ENCODE data around the gene IFIT1B. TPM values are rescaled to one million over a fixed set of nuclear protein-coding genes. Genes with fewer than 3 reads are reported as not detected.
A peak's percentile ranks its signal among the peaks of the same experiment; 100 is the strongest.

The IFIT1B gene
- total RNA-seq, 1 experiment from 2014 or later, result not detected

GRCh38 chr10:89426230-89426868, 48.5 kb downstream of the IFIT1B start:
- intact Hi-C loops (cut with micrococcal nuclease), result loop anchor here (1.0 to 5.0 kb wide), 5 partner anchors 40 to 276 kb away; partner anchors contain the start of gene KIF20B
- no peaks in the 10 kb centered on the region for H3K9me3 ChIP-seq (ENCODE audit: low read length)
- no peaks in the 10 kb centered on the region for H3K9me2 ChIP-seq (replicated peaks; ENCODE audit: low read length)
- peak; percentile 74 for DNase-seq
- no peak overlapping the region for H3K4me3 ChIP-seq (ENCODE audit: low read length)
- H3K4me2 ChIP-seq (ENCODE audit: low read length), result peak overlapping the region; percentile 66; the same call in 1 of the 2 replicates
- no TSS peak for BruUV-seq (replicated peaks)
- ATAC-seq, result peak; percentile 70
- H2AFZ ChIP-seq (ENCODE audit: low read length), result 0 out of 2 replicates have a peak overlapping the region, but pooled peaks have one; percentile 11
- ChIA-PET CTCF (interaction anchor here (0.7 kb wide), 1 partner anchor 275 kb away, joined by 4 read pairs; no protein-coding TSS in a partner anchor), POLR2A (ENCODE audit: unreplicated experiment) (no interaction called here)
- TF ChIP-seq EZH2 (IDR thresholded peaks at IDR 0.05; ENCODE audit: low read length, unreplicated experiment) (no peak), EZH2phosphoT487 (IDR thresholded peaks at IDR 0.05; ENCODE audit: borderline replicate concordance, low read length) (no peak)
- TF ChIP-seq, protein P1, sequence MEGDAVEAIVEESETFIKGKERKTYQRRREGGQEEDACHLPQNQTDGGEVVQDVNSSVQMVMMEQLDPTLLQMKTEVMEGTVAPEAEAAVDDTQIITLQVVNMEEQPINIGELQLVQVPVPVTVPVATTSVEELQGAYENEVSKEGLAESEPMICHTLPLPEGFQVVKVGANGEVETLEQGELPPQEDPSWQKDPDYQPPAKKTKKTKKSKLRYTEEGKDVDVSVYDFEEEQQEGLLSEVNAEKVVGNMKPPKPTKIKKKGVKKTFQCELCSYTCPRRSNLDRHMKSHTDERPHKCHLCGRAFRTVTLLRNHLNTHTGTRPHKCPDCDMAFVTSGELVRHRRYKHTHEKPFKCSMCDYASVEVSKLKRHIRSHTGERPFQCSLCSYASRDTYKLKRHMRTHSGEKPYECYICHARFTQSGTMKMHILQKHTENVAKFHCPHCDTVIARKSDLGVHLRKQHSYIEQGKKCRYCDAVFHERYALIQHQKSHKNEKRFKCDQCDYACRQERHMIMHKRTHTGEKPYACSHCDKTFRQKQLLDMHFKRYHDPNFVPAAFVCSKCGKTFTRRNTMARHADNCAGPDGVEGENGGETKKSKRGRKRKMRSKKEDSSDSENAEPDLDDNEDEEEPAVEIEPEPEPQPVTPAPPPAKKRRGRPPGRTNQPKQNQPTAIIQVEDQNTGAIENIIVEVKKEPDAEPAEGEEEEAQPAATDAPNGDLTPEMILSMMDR (conservative IDR thresholded peaks at IDR 0.05; ENCODE audit: low read depth, low read length), result peak; percentile 78
- no peaks in the 10 kb centered on the region for H3K36me3 ChIP-seq (ENCODE audit: low read depth, low read length)
- no peaks in the 10 kb centered on the region for H3K27me3 ChIP-seq (ENCODE audit: low read length)
- peaks cover 26% of the 10 kb centered on the region for H3K4me1 ChIP-seq (ENCODE audit: insufficient read depth, low read length)
- no peak overlapping the region for H3K9ac ChIP-seq (ENCODE audit: low read length)
- no peak overlapping the region for H3K27ac ChIP-seq (ENCODE audit: low read length)
- H4K20me1 ChIP-seq (ENCODE audit: low read length), result no peaks in the 10 kb centered on the region
- H3F3A ChIP-seq (ENCODE audit: low read length, unreplicated experiment), result no peaks in the 10 kb centered on the region
- no peaks in the 10 kb centered on the region for H3K79me2 ChIP-seq (ENCODE audit: low read length)

- Histone ChIP-seq H3K9me2 (replicated peaks; ENCODE audit: low read length) (no peaks in the 10 kb centered on the region), H3K4me3 (ENCODE audit: low read length) (no peak overlapping the region; the same call in 1 of the 2 replicates), H3K9me3 (ENCODE audit: low read length) (no peaks in the 10 kb centered on the region), H3K36me3 (ENCODE audit: low read depth, low read length) (no peaks in the 10 kb centered on the region), H3F3A (ENCODE audit: low read length, unreplicated experiment) (no peaks in the 10 kb centered on the region), H3K79me2 (ENCODE audit: low read length) (no peaks in the 10 kb centered on the region), H3K27me3 (ENCODE audit: low read length) (no peaks in the 10 kb centered on the region), H3K4me1 (ENCODE audit: insufficient read depth, low read length) (peaks cover 36% of the 10 kb centered on the region), H3K9ac (ENCODE audit: low read length) (no peak overlapping the region), H2AFZ (ENCODE audit: low read length) (no peak overlapping the region), H3K4me2 (ENCODE audit: low read length) (peak overlapping the region; percentile 66), H4K20me1 (ENCODE audit: low read length) (no peaks in the 10 kb centered on the region), H3K27ac (ENCODE audit: low read length) (0 out of 2 replicates have a peak overlapping the region, but pooled peaks have one; percentile 0)
- no TSS peak for BruUV-seq (replicated peaks)
- peak; percentile 83 for ATAC-seq
- ChIA-PET CTCF (no interaction called here), POLR2A (ENCODE audit: unreplicated experiment) (no interaction called here)
- peak; percentile 71 for DNase-seq
- intact Hi-C loops (cut with micrococcal nuclease), result loop anchor here (2.0 to 5.0 kb wide), 3 partner anchors 39 to 275 kb away; partner anchors contain the start of gene KIF20B
- no peak for TF ChIP-seq EZH2 (IDR thresholded peaks at IDR 0.05; ENCODE audit: low read length, unreplicated experiment)
- TF ChIP-seq EZH2phosphoT487 (IDR thresholded peaks at IDR 0.05; ENCODE audit: borderline replicate concordance, low read length), result no peak
- TF ChIP-seq, protein P1 (conservative IDR thresholded peaks at IDR 0.05; ENCODE audit: low read depth, low read length), result no peak
Measured at GRCh38 chr10:89427629-89428028, 49.8 kb downstream of the IFIT1B start.

DNA sequence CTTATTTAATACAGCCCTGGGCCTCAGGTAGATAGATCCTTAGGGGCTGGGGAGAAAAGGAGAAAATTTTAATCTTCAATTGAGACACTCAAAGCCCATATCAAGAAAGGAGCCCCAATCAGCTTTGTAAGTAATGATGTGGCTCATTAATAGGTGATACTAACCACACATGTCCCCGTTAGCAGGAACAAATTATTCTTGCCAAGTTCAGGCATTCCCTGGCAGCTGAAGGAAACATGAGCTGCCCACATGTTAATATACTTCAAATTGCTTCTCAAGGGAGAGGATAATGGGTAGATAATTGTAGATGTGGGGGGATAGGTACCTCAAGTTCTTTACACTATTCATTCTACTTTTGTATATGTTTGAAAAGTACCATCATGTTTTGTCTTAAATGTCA, 51.0 kb downstream of the IFIT1B start:
- CTCF ChIA-PET, result no interaction called here

More for the DNA sequence above, 51.0 kb downstream of the IFIT1B start:
- no peak overlapping the region for H3K27ac ChIP-seq (ENCODE audit: low read length)
- no peaks in the 10 kb centered on the region for H3K27me3 ChIP-seq (ENCODE audit: low read length)
- no peak for ATAC-seq
- H3K79me2 ChIP-seq (ENCODE audit: low read length), result no peaks in the 10 kb centered on the region
- H3K9ac ChIP-seq (ENCODE audit: low read length), result no peak overlapping the region
- H3K4me1 ChIP-seq (ENCODE audit: insufficient read depth, low read length), result peaks cover 36% of the 10 kb centered on the region
- H4K20me1 ChIP-seq (ENCODE audit: low read length), result no peaks in the 10 kb centered on the region
- intact Hi-C loops (cut with micrococcal nuclease), result loop anchor here (5.0 kb wide), 1 partner anchor 273 kb away; the partner anchor contains the start of gene KIF20B
- H3K9me2 ChIP-seq (replicated peaks; ENCODE audit: low read length), result no peaks in the 10 kb centered on the region
- no peaks in the 10 kb centered on the region for H3K9me3 ChIP-seq (ENCODE audit: low read length)
- POLR2A ChIA-PET (ENCODE audit: unreplicated experiment), result no interaction called here
- H3K36me3 ChIP-seq (ENCODE audit: low read depth, low read length), result no peaks in the 10 kb centered on the region
- BruUV-seq (replicated peaks), result no TSS peak
- H2AFZ ChIP-seq (ENCODE audit: low read length), result no peak overlapping the region
- no peak overlapping the region for H3K4me2 ChIP-seq (ENCODE audit: low read length)
- H3F3A ChIP-seq (ENCODE audit: low read length, unreplicated experiment), result no peaks in the 10 kb centered on the region
- H3K4me3 ChIP-seq (ENCODE audit: low read length), result no peak overlapping the region
- no peak for DNase-seq
- TF ChIP-seq, protein P1 (conservative IDR thresholded peaks at IDR 0.05; ENCODE audit: low read depth, low read length), result no peak
- TF ChIP-seq EZH2 (IDR thresholded peaks at IDR 0.05; ENCODE audit: low read length, unreplicated experiment) (no peak), EZH2phosphoT487 (IDR thresholded peaks at IDR 0.05; ENCODE audit: borderline replicate concordance, low read length) (no peak)
